ENCODE measurements around the gene CAND1. TPM values are rescaled to one million over a fixed set of nuclear protein-coding genes. Genes with fewer than 3 reads are reported as not detected.

The CAND1 gene
- total and polyA plus RNA-seq, 2 of the 8 experiments (the other 6 are each of a cell fraction or from before 2014, with no cell fraction given): 39.4 to 271 TPM

- no peak overlapping the region for H3K14ac ChIP-seq (ENCODE audit: insufficient read length)
- H3K9ac ChIP-seq (replicated peaks in 1 of 4; ENCODE audit: extremely low read depth in 1 of 4, low read depth in 3 of 4, low read length in 3 of 4): no peak overlapping the region
- H4K5ac ChIP-seq (ENCODE audit: insufficient read length, low read depth, low read length): no peak overlapping the region
- 95% methylated on average over 4 of the region's 4 CpGs; no CpG with 5 or more reads in 1 of the 2 experiments for WGBS, 2 experiments (ENCODE audit: extremely low coverage in 1 of 2, insufficient coverage in 1 of 2, insufficient read length in 1 of 2, insufficient replicate concordance in 2 of 2, low coverage in 1 of 2, low lambda C conversion rate in 2 of 2, missing lambda C conversion rate in 1 of 2)
- H2AFZ ChIP-seq (ENCODE audit: low read length): no peak overlapping the region
- no peaks in the 10 kb centered on the region for H3K27me3 ChIP-seq (replicated peaks in 1 of 4; ENCODE audit: control insufficient read depth in 3 of 4, extremely low read depth in 1 of 4, insufficient read depth in 3 of 4, low read length in 3 of 4)
- no peak overlapping the region for H2AK5ac ChIP-seq (ENCODE audit: low read depth, low read length)
- H2BK20ac ChIP-seq (ENCODE audit: low read length): no peak overlapping the region
- no peaks in the 10 kb centered on the region for H3K79me2 ChIP-seq (ENCODE audit: control insufficient read depth in 1 of 2, insufficient read depth in 2 of 2, low read length in 2 of 2)
- FAIRE-seq (no peak), DNase-seq (ENCODE audit: low read depth in 1 of 2, low spot score in 2 of 2) (no peak)
- H3K27ac ChIP-seq (ENCODE audit: low read depth, low read length): no peak overlapping the region
- ChIA-PET POLR2A (ENCODE audit: partially characterized antibody) (interaction anchor here (0.7 to 1.1 kb wide), 2 partner anchors 23 to 24 kb away, joined by 4 read pairs; partner anchors contain the start of gene CAND1), CTCF (ENCODE audit: partially characterized antibody) (no interaction called here)
- TF ChIP-seq KDM4A (IDR thresholded peaks at IDR 0.05; ENCODE audit: low read depth, low read length, severe bottlenecking) (no peak), SUZ12 (IDR thresholded peaks at IDR 0.05; ENCODE audit: low read length) (no peak), ATF2 (IDR thresholded peaks at IDR 0.05; ENCODE audit: low read length) (no peak), HDAC6 (IDR thresholded peaks at IDR 0.05; ENCODE audit: low read depth, low read length) (no peak), CBX5 (IDR thresholded peaks at IDR 0.05; ENCODE audit: low read depth, low read length) (no peak), NANOG (IDR thresholded peaks at IDR 0.05; ENCODE audit: insufficient read depth, low read depth, low read length, poor library complexity, severe bottlenecking) (no peak)
- H2BK15ac ChIP-seq (ENCODE audit: low read length): no peak overlapping the region
- H3K4me2 ChIP-seq (ENCODE audit: insufficient read depth in 1 of 2, low read depth in 2 of 2, low read length in 2 of 2): no peak overlapping the region
- no peaks in the 10 kb centered on the region for H4K20me1 ChIP-seq (replicated peaks in 1 of 2; ENCODE audit: control insufficient read depth in 1 of 2, insufficient read depth in 2 of 2, low read length in 2 of 2)
- H3K4me3 ChIP-seq (ENCODE audit: extremely low read depth in 1 of 4, insufficient read depth in 2 of 4, low read depth in 3 of 4, low read length in 4 of 4): no peak overlapping the region
- H3K18ac ChIP-seq (ENCODE audit: extremely low read depth, low read length): no peak overlapping the region
- H3K79me1 ChIP-seq (ENCODE audit: low read depth, low read length): no peaks in the 10 kb centered on the region
- no peaks in the 10 kb centered on the region for H3K36me3 ChIP-seq (ENCODE audit: control insufficient read depth in 2 of 4, insufficient read depth in 4 of 4, low read length in 3 of 4)
- no peak overlapping the region for H2BK5ac ChIP-seq (ENCODE audit: low read depth, low read length)
- no peak overlapping the region for H3K56ac ChIP-seq (replicated peaks; ENCODE audit: insufficient read length, low read depth, low read length)
- no peaks in the 10 kb centered on the region for H3K9me3 ChIP-seq (ENCODE audit: insufficient read depth in 2 of 2, low read depth in 1 of 2, low read length in 1 of 2)
- no peak overlapping the region for H2BK12ac ChIP-seq (ENCODE audit: low read depth, low read length)
- H4K8ac ChIP-seq (ENCODE audit: extremely low read depth, insufficient read depth, low read length): no peak overlapping the region
- H4K91ac ChIP-seq (replicated peaks; ENCODE audit: insufficient read length, low read length): no peak overlapping the region
- H2BK120ac ChIP-seq (replicated peaks; ENCODE audit: low read depth, low read length): no peak overlapping the region
- no peak overlapping the region for H3K4ac ChIP-seq (replicated peaks; ENCODE audit: insufficient read length, low read depth, low read length)
- H3K23me2 ChIP-seq (ENCODE audit: low read depth, low read length): no peaks in the 10 kb centered on the region
- H3K4me1 ChIP-seq (replicated peaks in 1 of 4; ENCODE audit: control insufficient read depth in 3 of 4, insufficient read depth in 4 of 4, low read length in 3 of 4): no peaks in the 10 kb centered on the region
- no peak overlapping the region for H3K23ac ChIP-seq (ENCODE audit: insufficient read length)
Measured at GRCh38 chr12:67245571-67245970, 23.6 kb upstream of the CAND1 start.
